Vagina (tissue), 2 donors: ENCODE measurements around the gene ADNP2.

ENCODE experiments used
- POLR2A ChIP-seq, 2 donors: fragments of 450-650 bp; IDR thresholded peaks; one replicate each; pipeline ENCODE4 v1.6.1; 2017; ENCODE audit warnings: antibody characterized with exemption in 2 of 2, mild to moderate bottlenecking in 2 of 2, moderate library complexity in 2 of 2
- TF ChIP-seq, protein P1 (sequence below), 3 experiments: fragments of 450-650 bp in 2 of 3; fragments of 200-600 bp in 1 of 3; sonication (generic) in 1 of 3; IDR thresholded peaks; one replicate each; pipeline ENCODE4 v1.5.1; 2017 to 2019; ENCODE audit warnings: antibody characterized with exemption in 3 of 3, mild to moderate bottlenecking in 2 of 3, moderate library complexity in 2 of 3

DNA sequence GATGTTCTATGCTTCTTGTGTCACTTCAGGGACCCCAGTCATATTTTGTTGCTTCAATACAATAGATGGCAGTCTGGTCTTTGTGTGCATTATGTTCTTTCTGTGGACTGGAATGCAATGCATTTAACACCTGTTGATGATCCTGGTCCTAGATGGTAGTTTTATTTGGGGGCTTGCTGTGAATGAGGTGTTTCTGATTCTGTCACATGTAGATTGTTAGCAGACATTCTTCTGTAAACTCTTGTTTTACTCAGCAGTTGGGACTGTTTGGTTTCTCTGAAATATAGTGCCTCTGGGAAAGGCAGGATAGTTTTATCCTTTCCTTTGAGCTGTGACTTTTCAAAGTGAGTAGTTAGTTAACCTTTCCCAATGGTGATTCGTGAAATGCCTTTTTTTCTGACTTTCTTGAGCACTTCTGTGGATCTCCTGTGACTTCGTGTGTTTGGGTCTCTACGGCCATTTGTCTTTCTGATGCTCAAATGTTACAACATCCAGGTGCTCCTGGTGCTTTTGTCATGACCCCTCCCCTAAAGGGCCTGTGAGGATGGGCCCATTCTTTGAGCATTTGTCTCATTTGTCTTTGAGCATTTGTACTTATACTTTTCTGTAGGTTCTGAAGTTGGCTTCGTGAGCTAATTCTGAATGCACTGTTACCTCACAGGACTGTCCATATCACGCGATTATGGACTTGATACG lies 20.8 kb downstream of the ADNP2 start:
- TF ChIP-seq, protein P1, sequence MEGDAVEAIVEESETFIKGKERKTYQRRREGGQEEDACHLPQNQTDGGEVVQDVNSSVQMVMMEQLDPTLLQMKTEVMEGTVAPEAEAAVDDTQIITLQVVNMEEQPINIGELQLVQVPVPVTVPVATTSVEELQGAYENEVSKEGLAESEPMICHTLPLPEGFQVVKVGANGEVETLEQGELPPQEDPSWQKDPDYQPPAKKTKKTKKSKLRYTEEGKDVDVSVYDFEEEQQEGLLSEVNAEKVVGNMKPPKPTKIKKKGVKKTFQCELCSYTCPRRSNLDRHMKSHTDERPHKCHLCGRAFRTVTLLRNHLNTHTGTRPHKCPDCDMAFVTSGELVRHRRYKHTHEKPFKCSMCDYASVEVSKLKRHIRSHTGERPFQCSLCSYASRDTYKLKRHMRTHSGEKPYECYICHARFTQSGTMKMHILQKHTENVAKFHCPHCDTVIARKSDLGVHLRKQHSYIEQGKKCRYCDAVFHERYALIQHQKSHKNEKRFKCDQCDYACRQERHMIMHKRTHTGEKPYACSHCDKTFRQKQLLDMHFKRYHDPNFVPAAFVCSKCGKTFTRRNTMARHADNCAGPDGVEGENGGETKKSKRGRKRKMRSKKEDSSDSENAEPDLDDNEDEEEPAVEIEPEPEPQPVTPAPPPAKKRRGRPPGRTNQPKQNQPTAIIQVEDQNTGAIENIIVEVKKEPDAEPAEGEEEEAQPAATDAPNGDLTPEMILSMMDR (IDR thresholded peaks at IDR 0.05): no peak
- TF ChIP-seq POLR2A (IDR thresholded peaks at IDR 0.05): no peak
